Measurements from ENCODE around the gene COL20A1.
A peak's percentile ranks its signal among the peaks of the same experiment; 100 is the strongest.

COL20A1 gene

GRCh38 chr20:63261060-63261794 is 31.8 kb upstream of the COL20A1 start:
- DNase-seq, result no peak

GRCh38 chr20:63261795-63262528 is 31.0 kb upstream of the COL20A1 start:
- no peak for DNase-seq

- DNase-seq, result no peak
Observed at GRCh38 chr20:63262836-63263235, 30.1 kb upstream of the COL20A1 start.

GRCh38 chr20:63264000-63264399 is 29.0 kb upstream of the COL20A1 start:
- no peak for DNase-seq

- DNase-seq, result no peak
Observed at GRCh38 chr20:63264519-63264918, 28.5 kb upstream of the COL20A1 start.

- DNase-seq, result no peak
Observed at GRCh38 chr20:63265891-63266515, 27.0 kb upstream of the COL20A1 start.

GRCh38 chr20:63267691-63268090 is 25.3 kb upstream of the COL20A1 start:
- no peak for DNase-seq

- no peak for DNase-seq
Observed at GRCh38 chr20:63268256-63268655, 24.7 kb upstream of the COL20A1 start.

- no peak for DNase-seq
Observed at GRCh38 chr20:63268671-63269439, 24.1 kb upstream of the COL20A1 start.

GRCh38 chr20:63269724-63270123 is 23.3 kb upstream of the COL20A1 start:
- no peak for DNase-seq

GRCh38 chr20:63270606-63271325 is 22.2 kb upstream of the COL20A1 start:
- no peak for DNase-seq

GRCh38 chr20:63272105-63273058 is 20.6 kb upstream of the COL20A1 start, which contains the start of gene ARFGAP1:
Gene ARFGAP1 (plus strand): TSS chr20:63272813. CDS start chr20:63275581, 2,768 bp downstream.
- peak; percentile 21 to 45 for DNase-seq

GRCh38 chr20:63273059-63273579 is 19.9 kb upstream of the COL20A1 start:
- DNase-seq, result no peak

GRCh38 chr20:63273635-63274380 is 19.2 kb upstream of the COL20A1 start:
- DNase-seq, result no peak

GRCh38 chr20:63274381-63275228 is 18.4 kb upstream of the COL20A1 start:
- no peak for DNase-seq

GRCh38 chr20:63275825-63276224 is 17.2 kb upstream of the COL20A1 start:
- no peak for DNase-seq

GRCh38 chr20:63276956-63277355 is 16.0 kb upstream of the COL20A1 start:
- DNase-seq, result no peak

GRCh38 chr20:63277466-63278272 is 15.3 kb upstream of the COL20A1 start:
- no peak for DNase-seq

All from cerebellar nuclear complex (tissue), 1 donor.